Gastroesophageal sphincter (tissue), 3 donors: Measurements from ENCODE around the gene CLSTN2.

Source experiments
- EP300 ChIP-seq: sonication (generic); formaldehyde crosslinking; IDR thresholded peaks from one replicate; pipeline ENCODE4 v1.6.1; 2017; ENCODE audit warnings: antibody characterized with exemption, mild to moderate bottlenecking
- POLR2A ChIP-seq, 2 donors: fragments of 450-650 bp; IDR thresholded peaks; one replicate each; pipeline ENCODE4 v1.6.1; 2017; ENCODE audit warnings: antibody characterized with exemption in 2 of 2, mild to moderate bottlenecking in 2 of 2, moderate library complexity in 1 of 2
- POLR2AphosphoS5 ChIP-seq: sonication (generic); formaldehyde crosslinking; IDR thresholded peaks from one replicate; pipeline ENCODE4 v1.6.1; 2017; ENCODE audit warnings: antibody characterized with exemption
- TF ChIP-seq, protein P1 (sequence below), 4 experiments: fragments of 200-600 bp in 2 of 4; fragments of 450-650 bp in 2 of 4; sonication (generic) in 1 of 4; IDR thresholded peaks; one replicate each; pipeline ENCODE4 v1.5.1; 2017 to 2019; ENCODE audit warnings: antibody characterized with exemption in 4 of 4, mild to moderate bottlenecking in 2 of 4, moderate library complexity in 2 of 4

GRCh38 chr3:140420621-140421357 is 485.8 kb downstream of the CLSTN2 start:
- TF ChIP-seq, protein P1, sequence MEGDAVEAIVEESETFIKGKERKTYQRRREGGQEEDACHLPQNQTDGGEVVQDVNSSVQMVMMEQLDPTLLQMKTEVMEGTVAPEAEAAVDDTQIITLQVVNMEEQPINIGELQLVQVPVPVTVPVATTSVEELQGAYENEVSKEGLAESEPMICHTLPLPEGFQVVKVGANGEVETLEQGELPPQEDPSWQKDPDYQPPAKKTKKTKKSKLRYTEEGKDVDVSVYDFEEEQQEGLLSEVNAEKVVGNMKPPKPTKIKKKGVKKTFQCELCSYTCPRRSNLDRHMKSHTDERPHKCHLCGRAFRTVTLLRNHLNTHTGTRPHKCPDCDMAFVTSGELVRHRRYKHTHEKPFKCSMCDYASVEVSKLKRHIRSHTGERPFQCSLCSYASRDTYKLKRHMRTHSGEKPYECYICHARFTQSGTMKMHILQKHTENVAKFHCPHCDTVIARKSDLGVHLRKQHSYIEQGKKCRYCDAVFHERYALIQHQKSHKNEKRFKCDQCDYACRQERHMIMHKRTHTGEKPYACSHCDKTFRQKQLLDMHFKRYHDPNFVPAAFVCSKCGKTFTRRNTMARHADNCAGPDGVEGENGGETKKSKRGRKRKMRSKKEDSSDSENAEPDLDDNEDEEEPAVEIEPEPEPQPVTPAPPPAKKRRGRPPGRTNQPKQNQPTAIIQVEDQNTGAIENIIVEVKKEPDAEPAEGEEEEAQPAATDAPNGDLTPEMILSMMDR (IDR thresholded peaks at IDR 0.05), result no peak
- TF ChIP-seq POLR2AphosphoS5 (no peak), POLR2A (IDR thresholded peaks at IDR 0.05) (no peak), EP300 (no peak)
